ENCODE results near the gene CXCL12. TPM values are rescaled to one million over a fixed set of nuclear protein-coding genes. Genes with fewer than 3 reads are reported as not detected.

Gene CXCL12
- total and polyA plus RNA-seq, 4 donors: 23.8 to 66.3 (median 41.8) TPM

DNA sequence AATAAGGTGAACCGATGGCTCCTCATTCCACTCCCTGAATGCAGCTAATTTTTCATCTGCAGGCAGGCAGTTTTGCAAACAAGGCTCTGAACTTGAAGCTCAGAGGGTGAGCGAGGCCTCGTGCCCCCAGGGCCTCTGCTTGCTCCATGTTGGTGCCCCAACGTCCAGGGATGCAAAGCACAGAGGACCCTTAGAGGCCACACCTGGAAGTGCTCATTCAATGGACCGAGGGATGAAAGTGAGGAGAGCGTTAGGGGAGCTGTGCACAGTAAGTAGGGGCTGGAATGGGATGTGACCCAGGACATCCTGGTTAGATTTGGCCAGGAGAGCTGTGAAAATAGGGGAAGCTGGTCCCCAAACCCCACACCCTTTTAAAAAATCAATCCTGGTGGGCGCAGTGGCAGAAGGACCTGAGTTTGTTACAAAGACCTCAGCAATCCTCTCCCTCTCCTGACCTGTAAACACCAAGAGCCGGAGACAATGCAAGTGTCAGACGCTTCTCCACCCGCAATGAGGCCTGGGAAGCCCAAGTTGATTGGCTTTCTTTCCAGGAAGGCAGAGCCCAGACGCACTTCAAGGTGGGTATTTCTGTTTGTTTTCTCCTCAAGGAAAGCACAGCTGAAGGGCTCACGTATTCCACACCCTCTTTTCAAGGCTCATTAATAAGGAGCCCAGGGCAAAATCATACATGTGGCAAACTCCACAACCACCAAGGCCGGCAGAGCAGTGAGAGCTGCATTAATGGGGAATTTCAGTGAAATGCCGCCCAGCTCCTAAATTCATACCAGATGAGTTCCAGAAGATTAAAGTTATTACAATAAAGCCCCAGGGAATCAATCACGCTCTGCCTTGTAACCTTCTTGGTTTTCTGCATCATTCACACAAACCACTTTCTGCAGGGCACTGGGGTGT is 14.1 kb upstream of the CXCL12 start:
- H3K9ac ChIP-seq (ENCODE audit: low read depth in 1 of 2, low read length in 2 of 2): no peak overlapping the region
- peaks cover 0 to 3% (median 2%) of the 10 kb centered on the region in 4 donors for H3K4me1 ChIP-seq (ENCODE audit: control insufficient read depth in 4 of 4, insufficient read depth in 4 of 4, low read length in 3 of 4)
- no peak for DNase-seq (ENCODE audit: low spot score)
- H3K9me3 ChIP-seq (ENCODE audit: control insufficient read depth in 4 of 4, low read length in 3 of 4): no peaks in the 10 kb centered on the region
- TF ChIP-seq ZBTB33 (IDR thresholded peaks at IDR 0.05) (no peak), HNF4G (IDR thresholded peaks at IDR 0.05) (no peak), CTCF (IDR thresholded peaks at IDR 0.05; ENCODE audit: low read depth, low read length, missing input control) (no peak), GABPA (IDR thresholded peaks at IDR 0.05 in 1 of 2, conservative IDR thresholded peaks at IDR 0.05 in 1 of 2) (no peak), YY1 (IDR thresholded peaks at IDR 0.05) (no peak), REST (IDR thresholded peaks at IDR 0.05) (no peak), FOXA1 (IDR thresholded peaks at IDR 0.05) (no peak), RXRA (IDR thresholded peaks at IDR 0.05) (no peak), FOXA2 (IDR thresholded peaks at IDR 0.05) (no peak), HNF4A (conservative IDR thresholded peaks at IDR 0.05) (no peak), JUND (IDR thresholded peaks at IDR 0.05) (no peak), EGR1 (IDR thresholded peaks at IDR 0.05; ENCODE audit: low read depth in 2 of 2) (no peak), RAD21 (IDR thresholded peaks at IDR 0.05) (no peak), NR2F2 (IDR thresholded peaks at IDR 0.05) (no peak), TAF1 (conservative IDR thresholded peaks at IDR 0.05) (no peak), SP1 (IDR thresholded peaks at IDR 0.05) (no peak), ATF3 (IDR thresholded peaks at IDR 0.05) (no peak)
- TF ChIP-seq, protein P1, sequence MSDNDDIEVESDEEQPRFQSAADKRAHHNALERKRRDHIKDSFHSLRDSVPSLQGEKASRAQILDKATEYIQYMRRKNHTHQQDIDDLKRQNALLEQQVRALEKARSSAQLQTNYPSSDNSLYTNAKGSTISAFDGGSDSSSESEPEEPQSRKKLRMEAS (IDR thresholded peaks at IDR 0.05): no peak
- no peak overlapping the region for H3K27ac ChIP-seq (ENCODE audit: low read depth in 1 of 2, low read length in 2 of 2)
- H3K27me3 ChIP-seq (ENCODE audit: control insufficient read depth in 4 of 4, insufficient read depth in 4 of 4, low read length in 3 of 4): no peaks in the 10 kb centered on the region
- no peaks in the 10 kb centered on the region for H3K36me3 ChIP-seq (ENCODE audit: control insufficient read depth in 4 of 4, insufficient read depth in 3 of 4, low read depth in 1 of 4, low read length in 3 of 4)
- no peak overlapping the region for H3K4me3 ChIP-seq (ENCODE audit: low read depth in 1 of 3, low read length in 3 of 3)
- WGBS: 63% methylated on average over 15 of the region's 15 CpGs
